ENCODE data around the gene ASPRV1. TPM values are rescaled to one million over a fixed set of nuclear protein-coding genes. Genes with fewer than 3 reads are reported as not detected.

Gene ASPRV1
- total and polyA plus RNA-seq, 10 of the 15 experiments (the other 5 are each of a cell fraction or from before 2014, with no cell fraction given), result 0.11 to 1.1 (median 0.33) TPM

DNA sequence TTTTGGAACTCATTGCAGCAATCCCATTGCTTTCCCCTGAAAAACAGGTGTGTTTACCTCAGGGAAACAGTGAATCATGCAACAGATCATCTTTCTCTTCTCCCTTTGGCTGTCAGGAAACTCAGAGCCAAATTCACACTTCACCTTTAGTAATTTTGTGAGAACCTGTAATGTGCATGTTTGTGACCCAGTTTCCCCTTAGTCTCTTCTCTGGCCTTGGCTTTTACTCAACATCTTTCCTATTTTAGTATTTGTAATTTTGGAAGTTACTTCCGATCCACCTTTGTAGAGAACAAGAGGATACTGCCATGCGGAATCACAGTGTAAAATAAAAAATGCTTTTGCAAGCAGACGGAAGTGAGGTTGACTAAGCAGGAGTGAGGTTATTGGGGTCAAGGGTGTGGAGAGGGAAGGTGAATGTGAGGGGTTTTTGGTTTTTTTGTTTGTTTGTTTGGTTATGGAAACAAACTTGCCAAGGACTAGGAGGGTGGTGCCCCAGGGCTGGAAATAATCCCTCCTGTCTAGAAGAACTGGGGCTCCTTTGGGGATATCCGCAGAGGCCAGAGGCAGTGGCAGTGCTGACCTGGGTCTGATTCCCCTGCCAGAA is 14.0 kb downstream of the ASPRV1 start:
- H2AFZ ChIP-seq (ENCODE audit: control insufficient read depth, low read depth, low read length), result no peak overlapping the region; the same call in 1 of the 2 replicates

More for the DNA sequence above, 14.0 kb downstream of the ASPRV1 start:
- no peak overlapping the region for H3K9ac ChIP-seq (ENCODE audit: control insufficient read depth, insufficient read depth, low read length)
- no peak for FAIRE-seq
- SMC1A ChIA-PET (ENCODE audit: uncharacterized antibody, unreplicated experiment), result interaction anchor here (1.2 to 1.7 kb wide), 3 partner anchors 9 to 124 kb away, joined by 3 to 8 read pairs (median 3); no protein-coding TSS in a partner anchor
- TF ChIP-seq HDAC2 (IDR thresholded peaks at IDR 0.05), result no peak
- TF ChIP-seq ZNF384 (IDR thresholded peaks at IDR 0.05; ENCODE audit: borderline replicate concordance, low read depth, low read length), result no peak
- no peak for TF ChIP-seq EZH2 (IDR thresholded peaks at IDR 0.05; ENCODE audit: borderline replicate concordance, control insufficient read depth, low read depth, low read length)
- TF ChIP-seq, protein P1, sequence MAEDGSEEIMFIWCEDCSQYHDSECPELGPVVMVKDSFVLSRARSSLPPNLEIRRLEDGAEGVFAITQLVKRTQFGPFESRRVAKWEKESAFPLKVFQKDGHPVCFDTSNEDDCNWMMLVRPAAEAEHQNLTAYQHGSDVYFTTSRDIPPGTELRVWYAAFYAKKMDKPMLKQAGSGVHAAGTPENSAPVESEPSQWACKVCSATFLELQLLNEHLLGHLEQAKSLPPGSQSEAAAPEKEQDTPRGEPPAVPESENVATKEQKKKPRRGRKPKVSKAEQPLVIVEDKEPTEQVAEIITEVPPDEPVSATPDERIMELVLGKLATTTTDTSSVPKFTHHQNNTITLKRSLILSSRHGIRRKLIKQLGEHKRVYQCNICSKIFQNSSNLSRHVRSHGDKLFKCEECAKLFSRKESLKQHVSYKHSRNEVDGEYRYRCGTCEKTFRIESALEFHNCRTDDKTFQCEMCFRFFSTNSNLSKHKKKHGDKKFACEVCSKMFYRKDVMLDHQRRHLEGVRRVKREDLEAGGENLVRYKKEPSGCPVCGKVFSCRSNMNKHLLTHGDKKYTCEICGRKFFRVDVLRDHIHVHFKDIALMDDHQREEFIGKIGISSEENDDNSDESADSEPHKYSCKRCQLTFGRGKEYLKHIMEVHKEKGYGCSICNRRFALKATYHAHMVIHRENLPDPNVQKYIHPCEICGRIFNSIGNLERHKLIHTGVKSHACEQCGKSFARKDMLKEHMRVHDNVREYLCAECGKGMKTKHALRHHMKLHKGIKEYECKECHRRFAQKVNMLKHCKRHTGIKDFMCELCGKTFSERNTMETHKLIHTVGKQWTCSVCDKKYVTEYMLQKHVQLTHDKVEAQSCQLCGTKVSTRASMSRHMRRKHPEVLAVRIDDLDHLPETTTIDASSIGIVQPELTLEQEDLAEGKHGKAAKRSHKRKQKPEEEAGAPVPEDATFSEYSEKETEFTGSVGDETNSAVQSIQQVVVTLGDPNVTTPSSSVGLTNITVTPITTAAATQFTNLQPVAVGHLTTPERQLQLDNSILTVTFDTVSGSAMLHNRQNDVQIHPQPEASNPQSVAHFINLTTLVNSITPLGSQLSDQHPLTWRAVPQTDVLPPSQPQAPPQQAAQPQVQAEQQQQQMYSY (CRISPR knock-in tag; IDR thresholded peaks at IDR 0.05), result no peak
- TF ChIP-seq POU2F2 (IDR thresholded peaks at IDR 0.05; ENCODE audit: borderline replicate concordance, low read depth, low read length), result no peak
- TF ChIP-seq NFYB (IDR thresholded peaks at IDR 0.05; ENCODE audit: insufficient read depth, low read depth, low read length), result no peak
- TF ChIP-seq NR2C1 (IDR thresholded peaks at IDR 0.05), result no peak
- no peak for TF ChIP-seq SIX5 (IDR thresholded peaks at IDR 0.05; ENCODE audit: low read depth, low read length, severe bottlenecking)
- TF ChIP-seq, protein P2, sequence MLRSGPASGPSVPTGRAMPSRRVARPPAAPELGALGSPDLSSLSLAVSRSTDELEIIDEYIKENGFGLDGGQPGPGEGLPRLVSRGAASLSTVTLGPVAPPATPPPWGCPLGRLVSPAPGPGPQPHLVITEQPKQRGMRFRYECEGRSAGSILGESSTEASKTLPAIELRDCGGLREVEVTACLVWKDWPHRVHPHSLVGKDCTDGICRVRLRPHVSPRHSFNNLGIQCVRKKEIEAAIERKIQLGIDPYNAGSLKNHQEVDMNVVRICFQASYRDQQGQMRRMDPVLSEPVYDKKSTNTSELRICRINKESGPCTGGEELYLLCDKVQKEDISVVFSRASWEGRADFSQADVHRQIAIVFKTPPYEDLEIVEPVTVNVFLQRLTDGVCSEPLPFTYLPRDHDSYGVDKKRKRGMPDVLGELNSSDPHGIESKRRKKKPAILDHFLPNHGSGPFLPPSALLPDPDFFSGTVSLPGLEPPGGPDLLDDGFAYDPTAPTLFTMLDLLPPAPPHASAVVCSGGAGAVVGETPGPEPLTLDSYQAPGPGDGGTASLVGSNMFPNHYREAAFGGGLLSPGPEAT (IDR thresholded peaks at IDR 0.05; ENCODE audit: low read depth), result no peak
- TF ChIP-seq, protein P3, sequence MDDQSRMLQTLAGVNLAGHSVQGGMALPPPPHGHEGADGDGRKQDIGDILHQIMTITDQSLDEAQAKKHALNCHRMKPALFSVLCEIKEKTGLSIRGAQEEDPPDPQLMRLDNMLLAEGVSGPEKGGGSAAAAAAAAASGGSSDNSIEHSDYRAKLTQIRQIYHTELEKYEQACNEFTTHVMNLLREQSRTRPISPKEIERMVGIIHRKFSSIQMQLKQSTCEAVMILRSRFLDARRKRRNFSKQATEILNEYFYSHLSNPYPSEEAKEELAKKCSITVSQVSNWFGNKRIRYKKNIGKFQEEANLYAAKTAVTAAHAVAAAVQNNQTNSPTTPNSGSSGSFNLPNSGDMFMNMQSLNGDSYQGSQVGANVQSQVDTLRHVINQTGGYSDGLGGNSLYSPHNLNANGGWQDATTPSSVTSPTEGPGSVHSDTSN (IDR thresholded peaks at IDR 0.05; ENCODE audit: insufficient replicate concordance, low read depth, low read length), result no peak
- TF ChIP-seq POLR2AphosphoS2 (IDR thresholded peaks at IDR 0.05; ENCODE audit: low read depth, low read length), result no peak
- no peak for TF ChIP-seq HDAC6 (IDR thresholded peaks at IDR 0.05; ENCODE audit: unreplicated experiment)
- no peak for TF ChIP-seq BCL11A (IDR thresholded peaks at IDR 0.05; ENCODE audit: low read depth, low read length)
- no peaks in the 10 kb centered on the region for H4K20me1 ChIP-seq (ENCODE audit: control insufficient read depth, insufficient read depth)
- no peaks in the 10 kb centered on the region for H3K27me3 ChIP-seq (replicated peaks in 1 of 2; ENCODE audit: control insufficient read depth in 2 of 2, insufficient read depth in 2 of 2, low read length in 1 of 2)
- no peak overlapping the region for H3K4me2 ChIP-seq (ENCODE audit: control insufficient read depth, insufficient read depth)
- no TSS peak for BruUV-seq (replicated peaks)
- peaks cover 13% of the 10 kb centered on the region for H3K4me1 ChIP-seq (ENCODE audit: control insufficient read depth, insufficient read depth, low read length)
- CTCF ChIA-PET, result no interaction called here
- intact Hi-C loops (cut with micrococcal nuclease; ENCODE audit: unreplicated experiment) (no loop called here), in situ Hi-C loops (cut with MboI) (no loop called here)
- no peak overlapping the region for H3K4me3 ChIP-seq
- 0 out of 4 replicates have a peak, but pooled peaks cover 0 to 4% of the 10 kb centered on the region in 2 experiments for H3K36me3 ChIP-seq (ENCODE audit: control insufficient read depth in 2 of 2, insufficient read depth in 2 of 2, low read length in 1 of 2)
- H3K79me2 ChIP-seq (ENCODE audit: control insufficient read depth, insufficient read depth, low read length), result no peaks in the 10 kb centered on the region
- POLR2A ChIA-PET, result no interaction called here
- no peak for ATAC-seq
- WGBS (ENCODE audit: insufficient coverage, insufficient replicate concordance, low lambda C conversion rate, missing lambda C conversion rate), result 83% methylated on average over 4 of the region's 4 CpGs
- no peak overlapping the region for H3K27ac ChIP-seq (ENCODE audit: control insufficient read depth, insufficient read depth)
- H3K9me3 ChIP-seq (replicated peaks; ENCODE audit: control insufficient read depth, insufficient read depth, low read length), result no peaks in the 10 kb centered on the region
- DNase-seq (ENCODE audit: low read depth, low spot score), result no peak
- RAD21 ChIA-PET (ENCODE audit: unreplicated experiment), result interaction anchor here (0.7 to 1.2 kb wide), 3 partner anchors 33 to 121 kb away, joined by 3 to 4 read pairs (median 3); no protein-coding TSS in a partner anchor
